Kidney glomerular epithelial cell (primary cell): ENCODE results near the gene VCAN.

Experiments
- DNase-seq: peaks from one replicate; lab custom pipeline; 2025; lab: John Stamatoyannopoulos, UW

The VCAN gene

GRCh38 chr5:83494666-83495065, 23.1 kb downstream of the VCAN start:
- DNase-seq: no peak

GRCh38 chr5:83496626-83497025, 25.1 kb downstream of the VCAN start:
- DNase-seq: no peak

- DNase-seq: no peak
These were observed 27.0 kb downstream of the VCAN start for GRCh38 chr5:83498585-83498984.

- no peak for DNase-seq
These were observed 32.1 kb downstream of the VCAN start for GRCh38 chr5:83503662-83504061.

GRCh38 chr5:83507431-83507830, 35.9 kb downstream of the VCAN start:
- no peak for DNase-seq

- DNase-seq: peak; percentile 57
These were observed 38.0 kb downstream of the VCAN start for GRCh38 chr5:83509540-83509939.

GRCh38 chr5:83510260-83510659, 38.7 kb downstream of the VCAN start:
- no peak for DNase-seq

GRCh38 chr5:83512061-83512745, 40.7 kb downstream of the VCAN start:
- DNase-seq: peak; percentile 83

- no peak for DNase-seq
These were observed 41.5 kb downstream of the VCAN start for GRCh38 chr5:83513081-83513480.

- DNase-seq: peak; percentile 19
These were observed 41.9 kb downstream of the VCAN start for GRCh38 chr5:83513491-83513890.

- DNase-seq: no peak
These were observed 44.8 kb downstream of the VCAN start for GRCh38 chr5:83516377-83516776.

- no peak for DNase-seq
These were observed 45.6 kb downstream of the VCAN start for GRCh38 chr5:83517072-83517687.

GRCh38 chr5:83517688-83518085, 46.1 kb downstream of the VCAN start:
- no peak for DNase-seq

- no peak for DNase-seq
These were observed 46.9 kb downstream of the VCAN start for GRCh38 chr5:83518319-83519061.

GRCh38 chr5:83522446-83522845, 50.9 kb downstream of the VCAN start:
- peak; percentile 75 for DNase-seq

- no peak for DNase-seq
These were observed 52.4 kb downstream of the VCAN start for GRCh38 chr5:83523929-83524328.

- DNase-seq: no peak
These were observed 52.8 kb downstream of the VCAN start for GRCh38 chr5:83524345-83524744.

- DNase-seq: no peak
These were observed 53.4 kb downstream of the VCAN start for GRCh38 chr5:83524991-83525390.

- no peak for DNase-seq
These were observed 54.7 kb downstream of the VCAN start for GRCh38 chr5:83526289-83526688.

- DNase-seq: no peak
These were observed 55.7 kb downstream of the VCAN start for GRCh38 chr5:83527221-83527620.

GRCh38 chr5:83527722-83528438, 56.3 kb downstream of the VCAN start:
- no peak for DNase-seq

- DNase-seq: no peak
These were observed 56.9 kb downstream of the VCAN start for GRCh38 chr5:83528439-83528769.

- peak; percentile 11 for DNase-seq
These were observed 58.6 kb downstream of the VCAN start for GRCh38 chr5:83530193-83530592.
